NCI-H748 treated with DMSO at 0.1 percent for 48 hours (cell line): ENCODE results near the gene GRAMD4.
"Not testable (repeated sequence)": the region's sequence is repeated elsewhere in the genome, so short reads cannot be mapped to it uniquely, and the experiment has no call there.

Source experiments
- DNase-seq: peaks from one replicate; lab custom pipeline; 2025; lab: John Stamatoyannopoulos, UW

Gene GRAMD4

GRCh38 chr22:46619240-46619829 lies 851 bp upstream of the GRAMD4 start:
- no peak for DNase-seq

DNA sequence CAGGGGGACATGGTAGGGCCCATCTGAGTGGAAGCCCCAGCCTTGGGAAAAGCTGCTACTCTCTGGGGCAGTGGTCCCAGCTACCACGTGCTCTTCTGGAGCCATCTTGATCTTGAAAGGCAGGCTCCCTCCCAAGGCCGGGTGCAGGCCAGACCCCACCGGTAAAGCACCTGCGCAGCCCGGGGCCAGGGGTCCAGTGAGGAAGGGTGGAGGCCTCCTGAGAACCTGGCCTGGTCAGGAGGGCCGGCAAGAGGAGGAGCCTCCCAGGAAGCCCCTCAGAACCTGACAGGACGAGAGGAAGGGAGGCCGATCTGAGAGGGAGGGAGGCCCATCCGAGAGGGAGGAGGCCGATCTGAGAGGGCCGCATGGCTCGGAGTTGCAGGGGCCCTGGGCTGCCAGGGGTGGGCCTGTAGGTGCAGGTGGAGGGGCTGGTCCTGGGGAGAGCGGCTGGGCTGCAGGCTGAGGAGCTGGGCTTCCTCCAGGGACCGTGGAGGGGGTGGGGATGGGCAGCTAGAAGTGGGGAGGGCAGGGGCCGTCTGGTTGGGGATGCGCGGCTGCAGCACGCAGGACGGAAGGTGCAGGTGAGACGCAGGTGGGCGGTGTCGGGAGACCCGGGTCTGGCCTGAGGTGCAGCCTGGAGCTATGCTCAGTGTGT lies 529 bp downstream of the GRAMD4 start:
- no peak for DNase-seq

- DNase-seq = not testable (repeated sequence)
Observed at GRCh38 chr22:46621243-46621930, 1.2 kb downstream of the GRAMD4 start.

DNA sequence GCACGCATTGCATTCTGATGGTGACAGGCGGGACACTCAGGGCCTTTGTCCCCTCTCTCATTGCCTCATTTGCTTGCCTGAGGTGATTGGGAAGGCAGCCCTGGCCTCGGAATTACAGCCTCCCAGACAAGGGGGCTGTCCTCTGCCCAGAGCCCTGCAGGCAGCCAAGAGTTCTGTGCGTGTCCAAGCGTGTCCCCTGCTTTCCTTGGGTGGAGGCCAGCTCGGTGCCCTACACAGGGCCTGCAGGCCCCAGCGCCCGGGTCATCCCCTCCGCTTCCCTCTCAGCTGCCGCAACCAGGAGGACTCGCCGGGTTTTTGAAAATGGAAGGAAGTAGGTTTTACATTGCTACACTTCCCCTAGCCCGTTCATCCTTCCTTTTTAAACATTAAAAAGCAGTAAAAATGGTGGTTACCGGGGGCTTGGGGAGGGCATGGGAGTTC lies 1.9 kb downstream of the GRAMD4 start:
- no peak for DNase-seq

DNA sequence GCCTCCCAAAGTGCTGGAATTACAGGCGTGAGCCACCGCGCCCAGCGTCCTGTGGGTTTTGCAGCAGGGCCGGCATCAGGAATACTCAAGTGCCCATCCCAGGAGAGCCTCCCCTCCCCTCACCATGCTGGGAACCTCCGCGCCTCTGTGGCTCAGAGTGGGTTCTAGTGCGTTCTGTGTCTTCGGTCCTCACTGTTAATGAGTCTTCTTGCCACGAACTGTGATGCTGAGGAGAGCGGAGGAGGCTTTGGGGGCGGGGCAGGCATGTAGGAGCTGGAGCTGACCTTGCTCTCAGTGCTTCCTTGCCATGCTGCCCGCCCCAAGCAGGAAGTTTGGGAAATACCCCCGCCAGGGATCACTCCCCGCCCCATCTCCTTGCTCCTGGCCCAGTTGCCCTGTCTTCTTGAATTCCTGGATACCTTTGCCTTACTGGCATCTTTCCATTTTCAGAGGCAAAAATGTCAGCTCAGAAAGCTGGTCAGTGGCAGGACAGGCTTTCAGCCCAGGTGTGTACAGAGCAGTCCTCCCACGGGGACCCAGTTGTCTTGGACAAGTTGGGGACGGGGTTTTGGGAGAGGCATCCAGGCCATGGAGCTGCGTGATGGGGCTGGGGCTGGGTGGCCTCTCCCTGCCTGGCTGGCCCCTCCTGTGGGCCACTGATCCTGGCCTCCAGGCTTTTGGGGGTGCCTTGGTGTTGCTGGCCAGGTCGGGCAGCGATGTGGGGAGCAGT lies 5.1 kb downstream of the GRAMD4 start:
- DNase-seq = no peak

- no peak for DNase-seq
Observed at GRCh38 chr22:46625843-46626349, 5.7 kb downstream of the GRAMD4 start.

- DNase-seq = no peak
Observed at GRCh38 chr22:46626356-46626755, 6.2 kb downstream of the GRAMD4 start.

GRCh38 chr22:46626911-46627805 lies 7.0 kb downstream of the GRAMD4 start:
- DNase-seq = no peak

GRCh38 chr22:46627806-46628482 lies 7.8 kb downstream of the GRAMD4 start:
- DNase-seq = no peak

- no peak for DNase-seq
Observed at GRCh38 chr22:46628756-46629155, 8.6 kb downstream of the GRAMD4 start.

- DNase-seq = no peak
Observed at GRCh38 chr22:46629291-46629690, 9.1 kb downstream of the GRAMD4 start.

- DNase-seq = no peak
Observed at GRCh38 chr22:46631113-46631512, 10.9 kb downstream of the GRAMD4 start.

DNA sequence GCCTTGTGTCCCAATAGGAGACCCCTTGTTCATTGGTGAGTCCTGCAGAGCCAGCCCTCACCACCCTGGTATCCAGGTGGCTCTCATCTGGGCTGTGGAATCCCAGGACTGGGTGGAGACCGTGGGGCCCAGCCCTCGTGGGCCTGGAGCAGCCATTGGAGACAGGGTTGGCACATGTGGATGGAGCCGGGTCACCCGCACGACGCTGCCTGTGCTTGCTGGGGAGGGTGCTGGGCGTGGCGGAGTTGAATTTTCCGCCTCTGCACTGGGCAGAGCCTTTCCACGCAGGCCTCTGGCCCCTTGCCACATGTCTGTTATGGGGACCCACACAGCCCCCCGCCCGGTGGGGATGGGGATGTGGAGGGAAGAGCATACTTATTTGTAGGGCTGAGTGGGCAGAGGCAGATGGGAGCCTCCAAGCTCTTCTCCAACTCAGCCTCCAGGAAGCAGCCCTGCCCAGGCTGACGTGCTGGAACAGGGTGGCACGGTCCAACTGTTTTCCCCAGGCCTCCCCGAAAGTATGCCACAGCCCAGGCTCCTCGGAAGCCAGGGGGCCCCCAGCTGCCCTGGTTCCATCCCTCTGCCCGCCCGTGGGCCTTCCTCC lies 12.6 kb downstream of the GRAMD4 start:
- no peak for DNase-seq

DNA sequence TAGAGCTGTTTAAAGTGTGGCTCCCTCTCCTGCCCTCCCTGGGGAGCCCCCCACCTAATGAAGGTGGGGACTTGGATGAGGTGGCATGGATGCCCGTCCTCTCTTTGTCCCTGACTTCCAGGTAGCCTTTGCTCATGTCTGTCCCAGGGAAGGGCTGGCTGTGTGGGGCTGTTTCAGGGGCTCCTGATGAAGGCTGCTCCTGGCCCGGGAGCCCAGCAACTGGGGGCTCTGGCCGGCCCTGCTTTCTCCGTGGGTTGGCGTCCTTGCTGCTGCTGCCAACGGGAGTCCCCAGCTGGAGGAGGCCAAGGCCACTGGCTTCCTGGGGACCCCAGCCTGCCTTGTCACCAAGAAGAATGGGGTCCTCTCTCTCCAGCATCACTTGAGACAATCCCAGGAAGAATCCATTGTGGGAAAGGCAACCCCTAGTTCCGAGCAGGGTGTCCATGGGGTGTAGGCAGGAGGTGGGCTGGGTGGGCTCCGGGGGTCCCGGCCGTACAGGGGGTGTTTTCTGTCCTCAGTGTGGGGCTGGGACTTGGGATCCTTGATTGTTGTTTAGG lies 13.2 kb downstream of the GRAMD4 start:
- DNase-seq = no peak

GRCh38 chr22:46634011-46634699 lies 14.0 kb downstream of the GRAMD4 start:
- no peak for DNase-seq

GRCh38 chr22:46634973-46635685 lies 14.9 kb downstream of the GRAMD4 start:
- not testable (repeated sequence) for DNase-seq

GRCh38 chr22:46635756-46636155 lies 15.6 kb downstream of the GRAMD4 start:
- DNase-seq = no peak

GRCh38 chr22:46636221-46637002 lies 16.2 kb downstream of the GRAMD4 start:
- DNase-seq = no peak
